Thymus (tissue), 11 donors: ENCODE data around the gene CCDC92. TPM values are rescaled to one million over a fixed set of nuclear protein-coding genes. Genes with fewer than 3 reads are reported as not detected.
"Not testable (repeated sequence)": the region's sequence is repeated elsewhere in the genome, so short reads cannot be mapped to it uniquely, and the experiment has no call there.

Experiments
- DNase-seq, 9 donors: peaks; one replicate each; pipeline ENCODE4 v3.0.0-alpha.2; 2013; ENCODE audit warnings: low spot score in 9 of 9, low read depth in 6 of 9, missing footprints in 1 of 9
- H3K27ac ChIP-seq, 2 donors: one replicate each; pipeline ENCODE4 v1.5.1; 2013; ENCODE audit warnings: control low read depth in 1 of 2, low read depth in 1 of 2, low read length in 1 of 2, mild to moderate bottlenecking in 1 of 2, moderate library complexity in 1 of 2
- H3K27me3 ChIP-seq, 2 donors: one replicate each; pipeline ENCODE4 v1.5.1; 2013; ENCODE audit warnings: low read length in 1 of 2; ENCODE audit not compliant: control insufficient read depth in 2 of 2, insufficient read depth in 1 of 2
- H3K36me3 ChIP-seq, 2 donors: one replicate each; pipeline ENCODE4 v1.5.1; 2013; ENCODE audit warnings: low read length in 1 of 2, mild to moderate bottlenecking in 1 of 2, moderate library complexity in 1 of 2; ENCODE audit not compliant: control insufficient read depth in 2 of 2, insufficient read depth in 2 of 2
- H3K4me1 ChIP-seq, 2 donors: one replicate each; pipeline ENCODE4 v1.5.1; 2013; ENCODE audit warnings: low read length in 2 of 2; ENCODE audit not compliant: control insufficient read depth in 2 of 2, insufficient read depth in 2 of 2
- H3K4me3 ChIP-seq, 2 donors: one replicate each; pipeline ENCODE4 v1.5.1; 2013; ENCODE audit warnings: low read length in 2 of 2, control low read depth in 1 of 2, mild to moderate bottlenecking in 1 of 2
- H3K9me3 ChIP-seq, 2 donors: one replicate each; pipeline ENCODE4 v1.5.1; 2013; ENCODE audit warnings: low read length in 1 of 2, mild to moderate bottlenecking in 1 of 2; ENCODE audit not compliant: control insufficient read depth in 2 of 2, insufficient read depth in 1 of 2
- WGBS: extraction: QIAGEN DNeasy Blood & Tissue Kit; methylation state at CpG from one replicate; pipeline ENCODE4 v1.1.7; 2013; 5-methylcytosine and 5-hydroxymethylcytosine counted together
- polyA plus RNA-seq: library from polyadenylated mRNA; stranded (reverse); fragments of 200-250 nt; gene quantifications from one replicate; pipeline ENCODE4 v1.2.3, GENCODE V29; 2013
- total RNA-seq: library from RNA; stranded (reverse); fragments of 120-200 nt; gene quantifications from one replicate; pipeline ENCODE4 v1.2.4, GENCODE V29; 2013
- donor health status: healthy.

Gene CCDC92
- total and polyA plus RNA-seq, 2 donors: 4.2 to 34.4 TPM

DNA sequence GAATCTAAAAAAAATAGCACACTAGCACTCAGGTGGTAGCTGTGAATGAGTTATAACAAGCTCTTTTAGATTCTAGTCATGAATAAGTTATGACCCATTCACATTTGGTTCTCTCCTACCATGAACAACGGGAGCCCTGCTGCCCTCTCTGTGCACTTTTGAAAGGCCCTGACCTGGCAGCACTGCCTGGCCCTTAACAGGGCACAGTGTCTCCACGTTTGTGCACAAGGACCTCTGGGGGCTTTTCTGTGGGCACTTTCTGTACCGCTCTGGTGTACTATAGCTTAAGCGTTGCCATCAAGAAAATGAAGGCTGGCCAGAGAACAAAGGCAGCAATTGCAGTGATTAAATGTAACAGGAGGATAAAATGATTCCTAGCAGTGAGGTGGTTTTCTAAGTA, 21.2 kb downstream of the CCDC92 start:
- Histone ChIP-seq H3K4me1 (no peaks in the 10 kb centered on the region), H3K27ac (no peak overlapping the region), H3K4me3 (no peak overlapping the region), H3K9me3 (no peaks in the 10 kb centered on the region), H3K27me3 (no peaks in the 10 kb centered on the region), H3K36me3 (peaks cover 0 to 7% of the 10 kb centered on the region in 2 donors)
- DNase-seq: no peak
- 98% methylated on average over 4 of the region's 4 CpGs for WGBS

GRCh38 chr12:123950476-123951349, 21.9 kb downstream of the CCDC92 start:
- H3K27ac ChIP-seq: no peak overlapping the region
- H3K27me3 ChIP-seq: no peaks in the 10 kb centered on the region
- H3K4me1 ChIP-seq: no peaks in the 10 kb centered on the region
- no peak overlapping the region for H3K4me3 ChIP-seq
- DNase-seq: no peak
- no peaks in the 10 kb centered on the region for H3K9me3 ChIP-seq
- H3K36me3 ChIP-seq: peaks cover 0 to 7% of the 10 kb centered on the region in 2 donors
- WGBS: 96% methylated on average over 15 of the region's 15 CpGs

GRCh38 chr12:123949770-123950165, 22.9 kb downstream of the CCDC92 start:
- H3K27me3 ChIP-seq: no peaks in the 10 kb centered on the region
- H3K27ac ChIP-seq: no peak overlapping the region
- peaks cover 4 to 12% of the 10 kb centered on the region in 2 donors for H3K36me3 ChIP-seq
- no peaks in the 10 kb centered on the region for H3K9me3 ChIP-seq
- H3K4me3 ChIP-seq: no peak overlapping the region
- no peaks in the 10 kb centered on the region for H3K4me1 ChIP-seq
- no peak for DNase-seq
- WGBS: 98% methylated on average over 15 of the region's 15 CpGs

- DNase-seq: no peak
- WGBS: 97% methylated on average over 19 of the region's 19 CpGs
These were observed 23.5 kb downstream of the CCDC92 start for GRCh38 chr12:123948796-123949769.

GRCh38 chr12:123948401-123948795, 24.2 kb downstream of the CCDC92 start:
- H3K27me3 ChIP-seq: no peaks in the 10 kb centered on the region
- DNase-seq: no peak
- H3K4me3 ChIP-seq: no peak overlapping the region
- no peak overlapping the region for H3K27ac ChIP-seq
- H3K9me3 ChIP-seq: no peaks in the 10 kb centered on the region
- over 99% methylated on average over 11 of the region's 11 CpGs for WGBS
- peaks cover 12% of the 10 kb centered on the region in 2 donors for H3K36me3 ChIP-seq
- peaks cover 0 to 13% of the 10 kb centered on the region in 2 donors for H3K4me1 ChIP-seq

More at GRCh38 chr12:123948796-123949769, 23.5 kb downstream of the CCDC92 start:
- no peaks in the 10 kb centered on the region for H3K9me3 ChIP-seq
- H3K4me1 ChIP-seq: peaks cover 0 to 6% of the 10 kb centered on the region in 2 donors
- no peaks in the 10 kb centered on the region for H3K27me3 ChIP-seq
- peaks cover 10 to 12% of the 10 kb centered on the region in 2 donors for H3K36me3 ChIP-seq
- no peak overlapping the region for H3K27ac ChIP-seq
- no peak overlapping the region for H3K4me3 ChIP-seq

- not testable (repeated sequence) for H3K27me3 ChIP-seq, H3K9me3 ChIP-seq, H3K4me3 ChIP-seq, H3K27ac ChIP-seq, DNase-seq
- Histone ChIP-seq H3K36me3 (peaks cover 12 to 19% of the 10 kb centered on the region in 2 donors), H3K4me1 (peaks cover 0 to 15% of the 10 kb centered on the region in 2 donors)
- 94% methylated on average over 7 of the region's 7 CpGs for WGBS
These were observed 25.1 kb downstream of the CCDC92 start for GRCh38 chr12:123947531-123947930.

- not testable (repeated sequence) for H3K27me3 ChIP-seq, H3K9me3 ChIP-seq, H3K4me3 ChIP-seq, H3K27ac ChIP-seq, DNase-seq
- 97% methylated on average over 34 of the region's 35 CpGs for WGBS
- peaks cover 0 to 15% of the 10 kb centered on the region in 2 donors for H3K4me1 ChIP-seq
- H3K36me3 ChIP-seq: peaks cover 17 to 26% of the 10 kb centered on the region in 2 donors
These were observed 25.8 kb downstream of the CCDC92 start for GRCh38 chr12:123946516-123947505.

- Histone ChIP-seq H3K4me1 (peaks cover 0 to 15% of the 10 kb centered on the region in 2 donors), H3K36me3 (peaks cover 19 to 31% of the 10 kb centered on the region in 2 donors), H3K27me3 (no peaks in the 10 kb centered on the region), H3K9me3 (peaks cover 2 to 11% of the 10 kb centered on the region in 2 donors), H3K4me3 (no peak overlapping the region), H3K27ac (no peak overlapping the region)
- DNase-seq: no peak
- WGBS: 95% methylated on average over 8 of the region's 8 CpGs
These were observed 26.5 kb downstream of the CCDC92 start for GRCh38 chr12:123946152-123946515.
